ENCODE measurements around the gene PRICKLE4.

PRICKLE4 gene

GRCh38 chr6:41787219-41787917 is 6.8 kb downstream of the PRICKLE4 start, which contains the start of gene TOMM6 (continued):
- TF ChIP-seq ZNF548 (tag by site-specific recombination; IDR thresholded peaks at IDR 0.05): no peak
- no peak for TF ChIP-seq ZNF433 (tag by site-specific recombination; IDR thresholded peaks at IDR 0.05; ENCODE audit: low read depth)
- no peak for TF ChIP-seq ZNF16 (tag by site-specific recombination; IDR thresholded peaks at IDR 0.05; ENCODE audit: low read depth)
- TF ChIP-seq ZNF169 (tag by site-specific recombination; IDR thresholded peaks at IDR 0.05): no peak
- no peak for TF ChIP-seq ZNF664 (tag by site-specific recombination; IDR thresholded peaks at IDR 0.05)
- TF ChIP-seq ZNF596 (tag by site-specific recombination; IDR thresholded peaks at IDR 0.05): no peak
- no peak for TF ChIP-seq ZNF19 (tag by site-specific recombination; IDR thresholded peaks at IDR 0.05; ENCODE audit: low read depth)
- peak; percentile 98 for TF ChIP-seq ZNF501 (tag by site-specific recombination; IDR thresholded peaks at IDR 0.05)
- TF ChIP-seq ZNF202 (tag by site-specific recombination; IDR thresholded peaks at IDR 0.05; ENCODE audit: borderline replicate concordance): no peak
- peak; percentile 93 for TF ChIP-seq YY2 (tag by site-specific recombination; IDR thresholded peaks at IDR 0.05)
- no peak for TF ChIP-seq ZNF354C (tag by site-specific recombination; IDR thresholded peaks at IDR 0.05; ENCODE audit: borderline replicate concordance, low read depth)
- TF ChIP-seq ZNF518A (tag by site-specific recombination; conservative IDR thresholded peaks at IDR 0.05; ENCODE audit: low read depth): peak; percentile 80
- peak; percentile 61; the same call in 1 of the 2 replicates for TF ChIP-seq ZNF843 (tag by site-specific recombination; IDR thresholded peaks at IDR 0.05)
- no peak; the same call in 1 of the 2 replicates for TF ChIP-seq ZNF768 (tag by site-specific recombination; IDR thresholded peaks at IDR 0.05)
- peak; percentile 36; the same call in 1 of the 2 replicates for TF ChIP-seq ZNF18 (tag by site-specific recombination; IDR thresholded peaks at IDR 0.05)
- TF ChIP-seq ZNF488 (tag by site-specific recombination; IDR thresholded peaks at IDR 0.05): no peak
- TF ChIP-seq ZBTB44 (tag by site-specific recombination; IDR thresholded peaks at IDR 0.05): peak; percentile 54; the same call in 1 of the 2 replicates
- TF ChIP-seq ZNF248 (tag by site-specific recombination; IDR thresholded peaks at IDR 0.05): no peak
- 0 out of 2 replicates have a peak, but pooled peaks have one; percentile 8 for TF ChIP-seq ZNF184 (tag by site-specific recombination; IDR thresholded peaks at IDR 0.05)
- TF ChIP-seq GLIS2 (tag by site-specific recombination; IDR thresholded peaks at IDR 0.05): peak; percentile 51
- TF ChIP-seq SALL2 (tag by site-specific recombination; IDR thresholded peaks at IDR 0.05; ENCODE audit: borderline replicate concordance): no peak
- no peak for TF ChIP-seq ZNF350 (tag by site-specific recombination; IDR thresholded peaks at IDR 0.05)
- TF ChIP-seq OSR2 (tag by site-specific recombination; IDR thresholded peaks at IDR 0.05): peak; percentile 77
- TF ChIP-seq GLI4 (tag by site-specific recombination; IDR thresholded peaks at IDR 0.05): no peak
- TF ChIP-seq ZNF341 (tag by site-specific recombination; IDR thresholded peaks at IDR 0.05; ENCODE audit: low read depth): peak; percentile 87
